PC-3 (cell line): ENCODE measurements around the gene ANK2. TPM values are rescaled to one million over a fixed set of nuclear protein-coding genes. Genes with fewer than 3 reads are reported as not detected.

Experiments
- ATAC-seq: fragments of 200-7000 bp; cut with Tn5 transposase; 2 replicates; pipeline ENCODE4 v1.9.1; 2020; ENCODE audit warnings: mild to moderate bottlenecking, moderate library complexity
- BruUV-seq: library from RNA; stranded (reverse); fragments of 400-500 nt; replicated peaks from 2 replicates; lab custom pipeline; 2021; lab: Mats Ljungman, UMichigan
- CTCF ChIA-PET: fragments of 300-600 bp; sonication (Branson Sonifier 250); formaldehyde crosslinking; loops from one replicate; lab custom pipeline; 2022; ENCODE audit warnings: antibody characterized with exemption; lab: Charles Lee
- POLR2A ChIA-PET: fragments of 300-600 bp; sonication (Branson Sonifier 250); formaldehyde crosslinking; loops from one replicate; lab custom pipeline; 2022; ENCODE audit warnings: antibody characterized with exemption; ENCODE audit not compliant: unreplicated experiment; lab: Charles Lee
- DNase-seq: peaks from one replicate; pipeline ENCODE4 v3.0.0-alpha.2; 2015
- H2AFZ ChIP-seq: fragments of 300-600 bp; sonication (generic); 2 replicates; pipeline ENCODE4 v1.6.0; 2016; ENCODE audit warnings: antibody characterized with exemption, low read length
- H3F3A ChIP-seq: fragments of 300-600 bp; sonication (generic); one replicate; pipeline ENCODE4 v1.6.0; 2017; ENCODE audit warnings: antibody characterized with exemption, low read length, control low read depth, mild to moderate bottlenecking; ENCODE audit not compliant: unreplicated experiment
- H3K27ac ChIP-seq: fragments of 300-600 bp; sonication (generic); 2 replicates; pipeline ENCODE4 v1.5.1; 2016; ENCODE audit warnings: mild to moderate bottlenecking, low read length
- H3K27me3 ChIP-seq: fragments of 300-600 bp; sonication (generic); 2 replicates; pipeline ENCODE4 v1.6.1; 2016; ENCODE audit warnings: low read length, mixed read lengths
- H3K36me3 ChIP-seq: fragments of 300-600 bp; sonication (generic); 2 replicates; pipeline ENCODE4 v1.6.1; 2016; ENCODE audit warnings: low read depth, mixed run types, low read length, mixed read lengths
- H3K4me1 ChIP-seq: fragments of 300-600 bp; sonication (generic); 2 replicates; pipeline ENCODE4 v1.5.1; 2016; ENCODE audit warnings: low read length; ENCODE audit not compliant: insufficient read depth
- H3K4me2 ChIP-seq: fragments of 300-600 bp; sonication (generic); 2 replicates; pipeline ENCODE4 v1.6.0; 2016; ENCODE audit warnings: low read length
- H3K4me3 ChIP-seq: fragments of 300-600 bp; sonication (generic); 2 replicates; pipeline ENCODE4 v1.5.1; 2016; ENCODE audit warnings: mild to moderate bottlenecking, low read length, mixed read lengths
- H3K79me2 ChIP-seq: fragments of 300-600 bp; sonication (generic); 2 replicates; pipeline ENCODE4 v1.6.1; 2017; ENCODE audit warnings: low read length, mixed read lengths
- H3K9ac ChIP-seq: fragments of 300-600 bp; sonication (generic); 2 replicates; pipeline ENCODE4 v1.6.0; 2016; ENCODE audit warnings: mild to moderate bottlenecking, low read length
- H3K9me2 ChIP-seq: fragments of 300-600 bp; sonication (generic); replicated peaks from 2 replicates; pipeline ENCODE4 v1.6.1; 2016; ENCODE audit warnings: mixed run types, low read length, mixed read lengths
- H3K9me3 ChIP-seq: fragments of 300-600 bp; sonication (generic); 2 replicates; pipeline ENCODE4 v1.6.1; 2016; ENCODE audit warnings: low read length, mixed read lengths
- H4K20me1 ChIP-seq: fragments of 300-600 bp; sonication (generic); 2 replicates; pipeline ENCODE4 v1.6.1; 2016; ENCODE audit warnings: low read length, mixed read lengths
- CTCF ChIP-seq: fragments of 300-600 bp; sonication (generic); conservative IDR thresholded peaks from 2 replicates; pipeline ENCODE4 v1.5.1; 2017; ENCODE audit warnings: antibody characterized with exemption, low read depth, mild to moderate bottlenecking, low read length
- EZH2 ChIP-seq: fragments of 300-600 bp; sonication (generic); IDR thresholded peaks from one replicate; pipeline ENCODE4 v1.6.1; 2017; ENCODE audit warnings: antibody characterized with exemption, mild to moderate bottlenecking, low read length; ENCODE audit not compliant: unreplicated experiment
- EZH2phosphoT487 ChIP-seq: fragments of 300-600 bp; sonication (generic); IDR thresholded peaks from 2 replicates; pipeline ENCODE4 v1.6.1; 2018; ENCODE audit warnings: mild to moderate bottlenecking, antibody characterized with exemption, low read length, borderline replicate concordance
- intact Hi-C: fragments of 100-400 bp; cut with micrococcal nuclease; formaldehyde crosslinking; loops from 2 replicates; pipeline ENCODE4 v1.9.0; 2023
- total RNA-seq: library from RNA; depleted of rRNA; stranded (reverse); fragments of >200 nt; gene quantifications from 2 replicates; pipeline ENCODE4 v1.2.3, GENCODE V29; 2014

Gene ANK2
- total RNA-seq, 1 experiment from 2014 or later, result 1.8 TPM

- Histone ChIP-seq H3K27me3 (no peaks in the 10 kb centered on the region), H3K9ac (no peak overlapping the region), H3K9me2 (no peaks in the 10 kb centered on the region), H3K4me1 (peaks cover 19% of the 10 kb centered on the region), H3K4me3 (no peak overlapping the region), H3K36me3 (no peaks in the 10 kb centered on the region), H2AFZ (no peak overlapping the region), H4K20me1 (no peaks in the 10 kb centered on the region), H3K27ac (no peak overlapping the region), H3K4me2 (no peak overlapping the region), H3K79me2 (no peaks in the 10 kb centered on the region), H3F3A (peaks cover 3% of the 10 kb centered on the region), H3K9me3 (no peaks in the 10 kb centered on the region)
- ATAC-seq, result no peak
- no peak for DNase-seq
- CTCF ChIA-PET, result no interaction called here
- BruUV-seq, result no TSS peak
- intact Hi-C loops, result no loop called here
- POLR2A ChIA-PET, result no interaction called here
- TF ChIP-seq EZH2phosphoT487 (no peak), EZH2 (no peak), CTCF (no peak)
Measured at GRCh38 chr4:113145147-113145518, 95.7 kb downstream of the ANK2 start.

DNA sequence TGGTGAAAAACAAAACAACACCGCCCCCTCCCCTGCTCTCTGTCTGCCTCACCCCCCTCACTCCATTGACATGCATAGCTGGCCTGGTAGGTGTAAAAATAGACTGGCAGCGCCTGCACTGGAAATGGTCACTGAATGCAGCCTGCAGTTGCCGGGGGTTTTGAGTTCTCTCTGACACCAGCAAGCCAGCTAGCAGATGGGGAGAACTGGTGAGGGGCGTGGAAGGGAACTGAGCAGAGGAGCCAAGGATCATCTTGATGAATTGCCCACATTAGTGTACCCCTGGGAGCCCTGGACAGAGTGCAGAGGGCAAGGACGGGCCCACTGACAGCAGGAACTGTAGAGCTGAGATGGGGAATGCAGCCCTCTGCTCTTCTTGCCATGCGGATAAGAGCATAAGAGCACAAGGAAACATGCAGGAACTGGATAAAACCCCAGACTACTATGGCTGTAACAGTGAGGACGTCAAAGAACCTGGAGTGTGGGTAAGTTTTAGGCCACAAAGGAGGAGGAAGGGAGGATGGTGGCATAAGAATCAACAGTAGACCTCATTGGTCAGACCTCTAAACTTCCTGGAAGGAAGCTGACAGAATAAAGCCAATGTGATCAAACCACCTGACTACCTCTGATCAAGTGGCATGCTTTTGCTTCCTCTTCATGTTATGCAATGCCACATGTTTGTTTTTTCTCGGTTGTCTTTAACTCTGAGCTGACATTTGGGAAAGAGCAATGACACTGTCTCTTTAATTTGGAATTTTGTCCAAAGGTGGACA lies 96.3 kb downstream of the ANK2 start:
- DNase-seq (no peak), ATAC-seq (no peak)
- Histone ChIP-seq H3K27ac (no peak overlapping the region), H3K79me2 (no peaks in the 10 kb centered on the region), H3K9me3 (no peaks in the 10 kb centered on the region), H3K27me3 (no peaks in the 10 kb centered on the region), H2AFZ (no peak overlapping the region), H3K36me3 (no peaks in the 10 kb centered on the region), H4K20me1 (no peaks in the 10 kb centered on the region), H3K9me2 (no peaks in the 10 kb centered on the region), H3K9ac (no peak overlapping the region), H3K4me1 (peaks cover 19% of the 10 kb centered on the region), H3F3A (peaks cover 3% of the 10 kb centered on the region), H3K4me2 (no peak overlapping the region), H3K4me3 (no peak overlapping the region)
- ChIA-PET CTCF (no interaction called here), POLR2A (no interaction called here)
- TF ChIP-seq EZH2 (no peak), EZH2phosphoT487 (no peak), CTCF (no peak)
- intact Hi-C loops, result no loop called here
- BruUV-seq, result no TSS peak

- intact Hi-C loops, result no loop called here
- H2AFZ ChIP-seq, result no peak overlapping the region
- H3K27ac ChIP-seq, result no peak overlapping the region
- no peak overlapping the region for H3K4me3 ChIP-seq
- no peaks in the 10 kb centered on the region for H3K9me3 ChIP-seq
- H3F3A ChIP-seq, result peaks cover 3% of the 10 kb centered on the region
- H3K4me2 ChIP-seq, result no peak overlapping the region
- peaks cover 10% of the 10 kb centered on the region for H3K4me1 ChIP-seq
- ATAC-seq (no peak), DNase-seq (no peak)
- H3K9me2 ChIP-seq, result no peaks in the 10 kb centered on the region
- ChIA-PET CTCF (no interaction called here), POLR2A (no interaction called here)
- no peaks in the 10 kb centered on the region for H3K27me3 ChIP-seq
- no TSS peak for BruUV-seq
- H3K36me3 ChIP-seq, result no peaks in the 10 kb centered on the region
- no peak overlapping the region for H3K9ac ChIP-seq
- no peaks in the 10 kb centered on the region for H3K79me2 ChIP-seq
- TF ChIP-seq EZH2phosphoT487 (no peak), CTCF (no peak), EZH2 (no peak)
- H4K20me1 ChIP-seq, result no peaks in the 10 kb centered on the region
Measured at GRCh38 chr4:113146876-113147358, 97.5 kb downstream of the ANK2 start.
